ENCODE results near the gene DDX51. TPM values are rescaled to one million over a fixed set of nuclear protein-coding genes. Genes with fewer than 3 reads are reported as not detected.

DDX51 gene
- total and polyA plus RNA-seq, 2 of the 4 experiments (the other 2 are of a cell fraction) = 3.8 to 14.5 TPM

DNA sequence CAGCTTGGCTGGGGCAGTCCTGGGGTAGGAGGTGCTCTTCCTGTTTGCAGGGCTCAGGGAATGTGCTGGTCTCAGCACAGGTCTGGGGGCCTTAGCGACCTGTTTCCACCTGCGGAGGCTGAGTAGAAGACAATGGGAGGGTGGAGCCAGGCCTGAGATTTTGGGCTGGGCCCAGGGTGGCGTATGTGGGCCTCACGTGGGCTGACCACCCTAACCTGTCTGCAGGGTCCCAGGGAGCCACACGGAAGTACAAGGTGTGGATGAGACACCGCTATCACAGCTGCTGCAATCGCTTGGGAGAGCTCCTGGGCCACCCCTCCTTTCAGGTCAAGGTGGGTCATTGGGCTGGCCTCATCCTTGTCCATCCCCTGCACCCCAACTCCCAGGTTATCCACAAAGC lies 1.2 kb upstream of the DDX51 start:
- Histone ChIP-seq H4K5ac (ENCODE audit: low read depth, low read length) (no peak overlapping the region), H3K4me3 (ENCODE audit: insufficient read depth, low read depth, low read length) (no peak overlapping the region), H3K79me1 (ENCODE audit: low read depth in 1 of 2, low read length in 2 of 2) (peaks cover 13 to 40% of the 10 kb centered on the region in 2 experiments), H4K20me1 (ENCODE audit: insufficient read depth, low read length) (peaks cover 5% of the 10 kb centered on the region; the same call in 1 of the 2 replicates), H3K4me1 (ENCODE audit: control insufficient read depth, insufficient read depth, low read length) (peaks cover 9% of the 10 kb centered on the region), H3K4ac (ENCODE audit: low read depth, low read length) (no peak overlapping the region; the same call in 1 of the 2 replicates), H2BK5ac (ENCODE audit: low read depth, low read length, poor library complexity, severe bottlenecking) (no peak overlapping the region), H3K9me3 (ENCODE audit: control insufficient read depth, insufficient read depth, low read length) (no peaks in the 10 kb centered on the region), H4K8ac (ENCODE audit: low read depth in 2 of 2, low read length in 2 of 2) (no peak overlapping the region), H2BK120ac (ENCODE audit: low read depth, low read length) (no peak overlapping the region), H4K91ac (ENCODE audit: insufficient read depth, low read depth, low read length) (no peak overlapping the region), H3K27me3 (ENCODE audit: control insufficient read depth, insufficient read depth, low read length) (no peaks in the 10 kb centered on the region), H3K9ac (ENCODE audit: low read depth, low read length) (no peak overlapping the region), H2AK5ac (ENCODE audit: low read depth, low read length) (no peak overlapping the region), H2BK15ac (ENCODE audit: low read depth, low read length) (no peak overlapping the region), H2BK20ac (ENCODE audit: low read depth, low read length) (no peak overlapping the region), H3K14ac (replicated peaks; ENCODE audit: low read depth, low read length) (no peak overlapping the region), H3K23ac (ENCODE audit: low read depth, low read length) (no peak overlapping the region), H2AFZ (replicated peaks; ENCODE audit: low read length, poor library complexity) (no peak overlapping the region), H3K18ac (ENCODE audit: low read depth, low read length) (no peak overlapping the region), H3K9me1 (ENCODE audit: insufficient read depth, low read length) (0 out of 2 replicates have a peak, but pooled peaks cover 3% of the 10 kb centered on the region), H3K56ac (ENCODE audit: extremely low read depth, insufficient read depth, low read length) (no peak overlapping the region), H3K27ac (ENCODE audit: insufficient read depth, low read length) (no peak overlapping the region), H2AK9ac (replicated peaks; ENCODE audit: low read depth, low read length, poor library complexity) (peak overlapping the region; percentile 92), H3K36me3 (ENCODE audit: control insufficient read depth, insufficient read depth, low read length) (peaks cover 31% of the 10 kb centered on the region), H3K4me2 (ENCODE audit: low read depth, low read length) (peak overlapping the region; percentile 96; the same call in 1 of the 2 replicates)
- intact Hi-C loops (cut with micrococcal nuclease) (no loop called here), dilution Hi-C loops (cut with HindIII; ENCODE audit: low sequenced_read_pairs, unreplicated experiment) (no loop called here), in situ Hi-C loops (cut with MboI; ENCODE audit: low sequenced_read_pairs) (no loop called here)
- ChIA-PET POLR2A (ENCODE audit: unreplicated experiment) (no interaction called here), CTCF (no interaction called here)
- WGBS, 2 experiments (ENCODE audit: extremely low coverage in 2 of 2, insufficient read length in 1 of 2) = 60% methylated on average over 1 of the region's 7 CpGs; no CpG with 5 or more reads in 1 of the 2 experiments
- DNase-seq (no peak), ATAC-seq (ENCODE audit: low read depth) (no peak)
- BruUV-seq (replicated peaks) = no TSS peak
- TF ChIP-seq CHD1 (IDR thresholded peaks at IDR 0.05; ENCODE audit: low read depth, low read length) (no peak), RCOR1 (IDR thresholded peaks at IDR 0.05; ENCODE audit: insufficient replicate concordance, low read length) (no peak), MXI1 (IDR thresholded peaks at IDR 0.05; ENCODE audit: borderline replicate concordance, low read depth, low read length) (no peak), FOS (IDR thresholded peaks at IDR 0.05; ENCODE audit: low read depth, low read length) (no peak), RAD21 (IDR thresholded peaks at IDR 0.05; ENCODE audit: low read length) (no peak)
- TF ChIP-seq, protein P1, sequence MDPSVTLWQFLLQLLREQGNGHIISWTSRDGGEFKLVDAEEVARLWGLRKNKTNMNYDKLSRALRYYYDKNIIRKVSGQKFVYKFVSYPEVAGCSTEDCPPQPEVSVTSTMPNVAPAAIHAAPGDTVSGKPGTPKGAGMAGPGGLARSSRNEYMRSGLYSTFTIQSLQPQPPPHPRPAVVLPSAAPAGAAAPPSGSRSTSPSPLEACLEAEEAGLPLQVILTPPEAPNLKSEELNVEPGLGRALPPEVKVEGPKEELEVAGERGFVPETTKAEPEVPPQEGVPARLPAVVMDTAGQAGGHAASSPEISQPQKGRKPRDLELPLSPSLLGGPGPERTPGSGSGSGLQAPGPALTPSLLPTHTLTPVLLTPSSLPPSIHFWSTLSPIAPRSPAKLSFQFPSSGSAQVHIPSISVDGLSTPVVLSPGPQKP (IDR thresholded peaks at IDR 0.05; ENCODE audit: borderline replicate concordance, low read depth, low read length) = no peak
